GM12878 (cell line): ENCODE data around the gene PCSK6. TPM values are rescaled to one million over a fixed set of nuclear protein-coding genes. Genes with fewer than 3 reads are reported as not detected.

Experiments
- ATAC-seq: fragments of 200-7000 bp; cut with Tn5 transposase; 3 replicates; pipeline ENCODE4 v1.9.1; 2020; ENCODE audit warnings: mild to moderate bottlenecking, moderate library complexity
- BruUV-seq: library from RNA; stranded (reverse); fragments of 400-500 nt; replicated peaks from 2 replicates; lab custom pipeline; 2021; lab: Mats Ljungman, UMichigan
- CTCF ChIA-PET: fragments of 300-600 bp; sonication (Branson Sonifier 250); formaldehyde crosslinking; extraction: SDS; loops from one replicate; lab custom pipeline; 2021; ENCODE audit warnings: inconsistent platforms; lab: Yijun Ruan, JAX
- POLR2A ChIA-PET: fragments of 350-600 bp; formaldehyde crosslinking; extraction: SDS; loops from one replicate; lab custom pipeline; 2021; ENCODE audit warnings: inconsistent platforms; lab: Charles Lee
- RAD21 ChIA-PET: fragments of 300-600 bp; sonication (Branson Sonifier 250); formaldehyde crosslinking; loops from one replicate; lab custom pipeline; 2023; ENCODE audit warnings: antibody characterized with exemption; ENCODE audit not compliant: unreplicated experiment; lab: Charles Lee
- SMC1A ChIA-PET: fragments of 300-600 bp; sonication (Branson Sonifier 250); formaldehyde crosslinking; loops from one replicate; lab custom pipeline; 2023; ENCODE audit not compliant: unreplicated experiment, uncharacterized antibody; lab: Charles Lee
- DNase-seq: peaks from one replicate; pipeline ENCODE4 v3.0.0-alpha.2; 2011; ENCODE audit warnings: low read depth, low spot score
- FAIRE-seq: peaks from 3 replicates; lab custom pipeline; 2011; peaks lifted over from hg19 to GRCh38; lab: Jason Lieb, UNC
- H2AFZ ChIP-seq: 2 replicates; pipeline ENCODE4 v1.6.0; 2011; ENCODE audit warnings: low read depth, low read length, control low read depth; ENCODE audit not compliant: control insufficient read depth
- H3K27ac ChIP-seq: 2 replicates; pipeline ENCODE4 v1.5.1; 2011; ENCODE audit warnings: control low read depth; ENCODE audit not compliant: control insufficient read depth, insufficient read depth
- H3K27me3 ChIP-seq, 2 experiments: replicated peaks in 1 of 2; 2 replicates each; pipeline versions ENCODE4 v1.6.0 to v1.6.1; 2011; ENCODE audit warnings: low read length in 1 of 2; ENCODE audit not compliant: control insufficient read depth in 2 of 2, insufficient read depth in 2 of 2
- H3K36me3 ChIP-seq, 2 experiments: 2 replicates each; pipeline ENCODE4 v1.5.1; 2011; ENCODE audit warnings: low read length in 1 of 2; ENCODE audit not compliant: control insufficient read depth in 2 of 2, insufficient read depth in 2 of 2
- H3K4me1 ChIP-seq: 2 replicates; pipeline ENCODE4 v1.6.1; 2011; ENCODE audit warnings: mild to moderate bottlenecking, low read length, moderate library complexity, mixed read lengths; ENCODE audit not compliant: control insufficient read depth, insufficient read depth
- H3K4me2 ChIP-seq: 2 replicates; pipeline ENCODE4 v1.6.0; 2011; ENCODE audit warnings: control low read depth; ENCODE audit not compliant: control insufficient read depth, insufficient read depth
- H3K4me3 ChIP-seq: fragments of 200-600 bp; sonication (generic); 2 replicates; pipeline ENCODE4 v1.5.1; 2016
- H3K79me2 ChIP-seq: 2 replicates; pipeline ENCODE4 v1.6.0; 2011; ENCODE audit warnings: low read length; ENCODE audit not compliant: control insufficient read depth, insufficient read depth
- H3K9ac ChIP-seq: 2 replicates; pipeline ENCODE4 v1.8.0; 2011; ENCODE audit warnings: low read length, control low read depth, mixed read lengths; ENCODE audit not compliant: control insufficient read depth, insufficient read depth
- H3K9me3 ChIP-seq: replicated peaks from 3 replicates; pipeline ENCODE4 v1.5.1; 2011; ENCODE audit warnings: mild to moderate bottlenecking, low read length; ENCODE audit not compliant: control insufficient read depth, insufficient read depth
- H4K20me1 ChIP-seq: 2 replicates; pipeline ENCODE4 v1.6.0; 2011; ENCODE audit not compliant: control insufficient read depth, insufficient read depth
- ASH2L ChIP-seq: fragments of 300-600, 200-600 bp; sonication (generic); IDR thresholded peaks from 2 replicates; pipeline ENCODE4 v1.6.1; 2017; ENCODE audit warnings: low read depth, mild to moderate bottlenecking, borderline replicate concordance
- CREB1 ChIP-seq: IDR thresholded peaks from 2 replicates; pipeline ENCODE4 v1.6.1; 2012; ENCODE audit warnings: low read depth, mild to moderate bottlenecking, inconsistent platforms
- DPF2 ChIP-seq: fragments of 450-650 bp; IDR thresholded peaks from 2 replicates; pipeline ENCODE4 v1.6.1; 2017; ENCODE audit warnings: mild to moderate bottlenecking
- ELK1 ChIP-seq: IDR thresholded peaks from 2 replicates; pipeline ENCODE4 v1.6.1; 2012; ENCODE audit warnings: low read depth, low read length, improper control_type of control experiment
- IKZF1 ChIP-seq: fragments of 450-650 bp; conservative IDR thresholded peaks from 2 replicates; pipeline ENCODE4 v1.6.1; 2017; ENCODE audit warnings: antibody characterized with exemption, mild to moderate bottlenecking
- IRF4 ChIP-seq: IDR thresholded peaks from 2 replicates; pipeline ENCODE4 v1.6.1; 2011; ENCODE audit warnings: low read depth, low read length
- JUNB ChIP-seq: IDR thresholded peaks from 2 replicates; pipeline ENCODE4 v1.6.1; 2016; ENCODE audit warnings: antibody characterized with exemption, mild to moderate bottlenecking
- MXI1 ChIP-seq: fragments of 150-350 bp; IDR thresholded peaks from 2 replicates; pipeline ENCODE4 v1.6.1; 2011; ENCODE audit warnings: low read depth, mild to moderate bottlenecking, inconsistent platforms, low read length, improper control_type of control experiment
- MYC ChIP-seq: IDR thresholded peaks from 2 replicates; pipeline ENCODE4 v1.6.1; 2011; ENCODE audit warnings: mild to moderate bottlenecking, low read length, moderate library complexity, inconsistent platforms; ENCODE audit not compliant: insufficient read depth, insufficient replicate concordance, insufficient read length, severe bottlenecking
- PAX8 ChIP-seq: fragments of 450-650 bp; IDR thresholded peaks from 2 replicates; pipeline ENCODE4 v1.6.1; 2017; ENCODE audit warnings: mild to moderate bottlenecking, moderate library complexity
- PKNOX1 ChIP-seq: fragments of 450-650 bp; IDR thresholded peaks from 2 replicates; pipeline ENCODE4 v1.6.1; 2016; ENCODE audit warnings: mild to moderate bottlenecking
- POLR2AphosphoS2 ChIP-seq: IDR thresholded peaks from 2 replicates; pipeline ENCODE4 v1.6.1; 2011; ENCODE audit warnings: low read depth, mild to moderate bottlenecking, low read length, improper control_type of control experiment, moderate library complexity
- POLR2AphosphoS5 ChIP-seq: IDR thresholded peaks from 2 replicates; pipeline ENCODE4 v1.6.1; 2011; ENCODE audit warnings: mild to moderate bottlenecking, low read length, inconsistent platforms
- RAD51 ChIP-seq: fragments of 450-650 bp; IDR thresholded peaks from 2 replicates; pipeline ENCODE4 v1.6.1; 2016; ENCODE audit warnings: moderate library complexity, mild to moderate bottlenecking, inconsistent platforms
- STAT1 ChIP-seq: fragments of 450-650 bp; conservative IDR thresholded peaks from 2 replicates; pipeline ENCODE4 v1.6.1; 2014; ENCODE audit warnings: antibody characterized with exemption, mild to moderate bottlenecking
- TCF3 ChIP-seq: IDR thresholded peaks from 2 replicates; pipeline ENCODE4 v1.6.1; 2012; ENCODE audit warnings: low read depth, mild to moderate bottlenecking, low read length, borderline replicate concordance; ENCODE audit not compliant: insufficient read depth
- ZBED1 ChIP-seq: IDR thresholded peaks from 2 replicates; pipeline ENCODE4 v1.6.1; 2016; ENCODE audit warnings: borderline replicate concordance
- ZZZ3 ChIP-seq: IDR thresholded peaks from 2 replicates; pipeline ENCODE4 v1.6.1; 2011; ENCODE audit warnings: low read depth; ENCODE audit not compliant: control insufficient read depth, insufficient read length
- WGBS: methylation state at CpG from one replicate; pipeline ENCODE4 v1.1.6; 2016; ENCODE audit warnings: low lambda C conversion rate; ENCODE audit not compliant: insufficient replicate concordance, insufficient coverage; ENCODE audit errors: missing lambda C conversion rate; 5-methylcytosine and 5-hydroxymethylcytosine counted together
- in situ Hi-C: fragments of 300-500 bp; cut with MboI; formaldehyde crosslinking; loops from 9 replicates; pipeline ENCODE4 v1.14.3; 2018; ENCODE audit warnings: mixed read lengths
- intact Hi-C: fragments of 100-400 bp; cut with micrococcal nuclease; formaldehyde crosslinking; loops from one replicate; pipeline ENCODE4 v1.14.2; 2022; ENCODE audit not compliant: unreplicated experiment
- polyA plus RNA-seq, 11 experiments: library from polyadenylated mRNA; depleted of rRNA in 4 of 11; unstranded in 6 of 11; stranded (reverse) in 5 of 11; fragments of >200 nt; fragmentation: Nextera tagmentation in 4 of 11; fragmentation: Illumina TruSeq in 1 of 11; extraction: Ambion mirVana in 4 of 11; extraction: Trizol in 1 of 11; gene quantifications; 1 replicate in 1 of 11; 2 replicates in 10 of 11; pipeline versions ENCODE4 v1.2.1 to v1.2.3, GENCODE V29; 2011 to 2016; ENCODE audit warnings: inconsistent platforms in 2 of 11, missing spikeins in 2 of 11, low read depth in 1 of 11
- total RNA-seq, 4 experiments: library from RNA; depleted of rRNA in 3 of 4; stranded (reverse); fragments of >200 nt in 3 of 4; fragmentation: Illumina TruSeq in 1 of 4; extraction: Trizol in 1 of 4; gene quantifications; 2 replicates each; pipeline versions ENCODE4 v1.2.1 to v1.2.3, GENCODE V29; 2013 to 2021
- TF ChIP-seq, protein P1 (sequence below): IDR thresholded peaks from 2 replicates; pipeline ENCODE4 v1.6.1; 2012; ENCODE audit warnings: low read length, inconsistent platforms
- TF ChIP-seq, protein P2 (sequence below): fragments of 450-650 bp; IDR thresholded peaks from 2 replicates; pipeline ENCODE4 v1.6.1; 2014; ENCODE audit warnings: mild to moderate bottlenecking

Gene PCSK6
- total and polyA plus RNA-seq, 10 of the 15 experiments (the other 5 are each of a cell fraction or from before 2014, with no cell fraction given): 0.19 to 0.67 (median 0.25) TPM; not detected in 4

DNA sequence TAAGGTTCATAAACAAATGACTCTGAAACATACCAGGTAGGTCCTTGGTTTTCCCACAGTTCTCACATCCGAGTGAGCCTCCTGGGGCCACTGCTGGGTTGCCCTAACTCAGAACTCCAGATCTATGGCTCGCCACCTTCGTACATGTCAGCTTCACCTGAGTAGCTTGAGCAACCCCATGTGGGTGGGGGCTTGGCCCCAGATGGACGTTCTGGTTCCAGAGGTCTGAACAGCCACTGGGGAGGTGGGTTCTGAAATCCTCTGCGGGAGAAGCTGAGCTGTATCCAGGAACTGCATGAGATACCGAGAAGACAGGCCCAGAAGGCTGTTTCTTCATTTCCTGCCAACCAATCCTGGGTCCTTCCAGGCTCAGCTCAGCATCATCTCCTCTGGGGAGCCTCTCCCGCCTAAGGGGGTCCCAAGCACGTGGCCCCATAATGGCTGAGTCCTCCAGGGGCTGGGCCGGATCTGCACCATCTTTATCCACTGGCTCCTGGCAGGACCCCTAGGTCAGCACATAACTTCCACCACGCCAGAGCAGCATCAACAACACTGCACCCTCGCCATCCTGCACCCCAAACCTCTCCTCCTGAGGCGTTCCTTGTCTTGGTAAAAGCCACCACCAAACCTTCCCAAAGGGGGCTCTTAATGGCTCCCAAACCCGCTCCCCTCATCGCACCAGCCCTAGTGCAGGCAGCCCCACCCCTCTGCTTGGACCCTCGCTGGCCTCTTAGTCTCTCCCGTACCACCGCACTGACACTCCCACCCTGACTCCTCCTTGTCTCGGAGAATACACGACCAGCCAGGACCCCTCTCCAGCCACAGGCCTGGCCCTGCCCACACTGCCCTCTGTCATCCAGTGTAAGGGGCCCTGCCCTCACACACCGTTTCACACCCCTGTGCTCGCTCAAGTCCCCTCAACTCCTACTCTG, 39.8 kb downstream of the PCSK6 start:
- FAIRE-seq (no peak), ATAC-seq (no peak), DNase-seq (no peak)
- ChIA-PET CTCF (no interaction called here), SMC1A (no interaction called here), RAD21 (no interaction called here), POLR2A (no interaction called here)
- no peak overlapping the region for H3K9ac ChIP-seq
- intact Hi-C loops (no loop called here), in situ Hi-C loops (no loop called here)
- no peak overlapping the region for H3K27ac ChIP-seq
- no peak for TF ChIP-seq MXI1
- TF ChIP-seq, protein P1, sequence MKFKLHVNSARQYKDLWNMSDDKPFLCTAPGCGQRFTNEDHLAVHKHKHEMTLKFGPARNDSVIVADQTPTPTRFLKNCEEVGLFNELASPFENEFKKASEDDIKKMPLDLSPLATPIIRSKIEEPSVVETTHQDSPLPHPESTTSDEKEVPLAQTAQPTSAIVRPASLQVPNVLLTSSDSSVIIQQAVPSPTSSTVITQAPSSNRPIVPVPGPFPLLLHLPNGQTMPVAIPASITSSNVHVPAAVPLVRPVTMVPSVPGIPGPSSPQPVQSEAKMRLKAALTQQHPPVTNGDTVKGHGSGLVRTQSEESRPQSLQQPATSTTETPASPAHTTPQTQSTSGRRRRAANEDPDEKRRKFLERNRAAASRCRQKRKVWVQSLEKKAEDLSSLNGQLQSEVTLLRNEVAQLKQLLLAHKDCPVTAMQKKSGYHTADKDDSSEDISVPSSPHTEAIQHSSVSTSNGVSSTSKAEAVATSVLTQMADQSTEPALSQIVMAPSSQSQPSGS: no peak
- TF ChIP-seq RAD51: no peak
- TF ChIP-seq, protein P2, sequence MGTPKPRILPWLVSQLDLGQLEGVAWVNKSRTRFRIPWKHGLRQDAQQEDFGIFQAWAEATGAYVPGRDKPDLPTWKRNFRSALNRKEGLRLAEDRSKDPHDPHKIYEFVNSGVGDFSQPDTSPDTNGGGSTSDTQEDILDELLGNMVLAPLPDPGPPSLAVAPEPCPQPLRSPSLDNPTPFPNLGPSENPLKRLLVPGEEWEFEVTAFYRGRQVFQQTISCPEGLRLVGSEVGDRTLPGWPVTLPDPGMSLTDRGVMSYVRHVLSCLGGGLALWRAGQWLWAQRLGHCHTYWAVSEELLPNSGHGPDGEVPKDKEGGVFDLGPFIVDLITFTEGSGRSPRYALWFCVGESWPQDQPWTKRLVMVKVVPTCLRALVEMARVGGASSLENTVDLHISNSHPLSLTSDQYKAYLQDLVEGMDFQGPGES: no peak
- no peak for TF ChIP-seq STAT1
- TF ChIP-seq ASH2L: no peak
- TF ChIP-seq ZBED1: no peak
- TF ChIP-seq ZZZ3: no peak
- TF ChIP-seq POLR2AphosphoS5: no peak
- TF ChIP-seq JUNB: no peak
- TF ChIP-seq TCF3: no peak
- no peak for TF ChIP-seq IRF4
- TF ChIP-seq PKNOX1: no peak
- no peak for TF ChIP-seq ELK1
- TF ChIP-seq PAX8: no peak
- TF ChIP-seq POLR2AphosphoS2: no peak
- TF ChIP-seq MYC: no peak
- TF ChIP-seq DPF2: no peak
- TF ChIP-seq CREB1: no peak
- TF ChIP-seq IKZF1: no peak
- no peak overlapping the region for H2AFZ ChIP-seq
- no peak overlapping the region for H3K4me3 ChIP-seq
- no TSS peak for BruUV-seq
- no peaks in the 10 kb centered on the region for H3K36me3 ChIP-seq
- WGBS: 39% methylated on average over 21 of the region's 21 CpGs
- no peaks in the 10 kb centered on the region for H3K4me1 ChIP-seq
- H3K27me3 ChIP-seq: peaks cover 0 to 7% of the 10 kb centered on the region in 2 experiments; a peak in 3 of 4 replicates
- no peaks in the 10 kb centered on the region for H3K79me2 ChIP-seq
- no peaks in the 10 kb centered on the region for H3K9me3 ChIP-seq
- no peak overlapping the region for H3K4me2 ChIP-seq
- H4K20me1 ChIP-seq: no peaks in the 10 kb centered on the region
